Epidermal melanocyte (primary cell): ENCODE data around the gene IFI27L2.
A peak's percentile ranks its signal among the peaks of the same experiment; 100 is the strongest.

Source experiments
- DNase-seq: peaks from one replicate; pipeline ENCODE4 v3.0.0; 2011; ENCODE audit warnings: low spot score; ENCODE audit not compliant: insufficient read length

IFI27L2 gene

DNA sequence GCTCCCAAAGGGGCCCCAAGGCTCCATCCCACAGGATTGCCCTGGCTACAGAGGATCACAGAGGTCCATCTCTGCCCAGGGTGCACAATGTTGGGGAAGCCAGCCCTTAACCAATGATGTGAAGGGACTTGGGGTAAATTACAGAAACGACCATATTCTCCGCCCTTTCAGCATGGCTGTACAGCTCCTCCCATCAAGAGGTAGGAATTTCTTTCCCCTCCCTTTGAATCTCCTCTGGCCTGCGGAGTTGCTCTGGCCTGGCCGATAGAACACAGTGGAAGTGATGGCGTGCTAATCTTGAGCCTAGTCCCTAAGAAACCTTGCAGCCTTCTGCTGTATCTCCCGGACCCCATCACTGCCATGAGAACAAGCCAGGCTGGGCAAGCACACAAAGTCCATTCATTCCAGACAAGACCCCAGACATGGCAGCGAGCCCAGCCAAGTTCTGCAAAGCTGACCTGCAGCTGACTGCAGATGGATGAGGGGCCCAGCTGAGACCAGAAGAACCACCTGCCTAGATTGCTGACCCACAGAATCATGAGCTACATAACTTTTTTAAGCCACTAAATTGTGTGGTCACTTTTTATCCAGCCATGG, 25.8 kb downstream of the IFI27L2 start:
- DNase-seq: no peak

DNA sequence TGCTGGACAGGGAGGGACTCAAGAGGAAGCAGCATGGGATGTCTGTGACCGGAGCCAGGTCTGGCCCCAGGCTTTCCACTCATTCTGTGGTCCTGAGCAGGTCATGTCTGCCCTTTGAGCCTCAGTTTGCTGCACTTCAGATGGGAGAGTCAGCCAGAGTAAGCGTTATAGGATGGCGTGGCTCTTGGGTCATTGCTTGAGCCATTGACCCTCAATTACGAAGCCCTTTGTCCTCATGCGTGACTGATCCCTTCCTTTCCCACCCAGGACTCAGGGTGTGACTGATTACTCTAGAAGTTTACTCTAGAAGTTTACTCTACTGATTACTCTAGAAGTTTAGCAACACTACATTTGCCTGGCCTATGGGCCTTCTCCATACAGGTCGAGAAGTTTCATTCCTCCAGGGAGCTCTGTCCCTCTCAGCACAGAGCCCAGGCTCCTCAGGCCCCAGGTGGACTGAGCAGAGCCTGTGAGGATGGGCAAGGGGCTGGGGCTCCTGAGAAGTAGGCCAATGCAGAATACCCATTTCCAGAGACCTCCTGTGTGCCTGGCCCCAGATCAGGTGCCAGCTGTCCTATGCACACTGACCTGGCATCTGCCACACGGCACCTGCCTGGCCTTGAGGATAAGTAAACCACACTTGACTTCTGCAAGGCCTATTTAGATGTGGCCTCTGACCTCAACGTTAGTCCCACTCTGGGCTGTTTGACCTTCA, 26.5 kb downstream of the IFI27L2 start:
- DNase-seq: no peak

DNA sequence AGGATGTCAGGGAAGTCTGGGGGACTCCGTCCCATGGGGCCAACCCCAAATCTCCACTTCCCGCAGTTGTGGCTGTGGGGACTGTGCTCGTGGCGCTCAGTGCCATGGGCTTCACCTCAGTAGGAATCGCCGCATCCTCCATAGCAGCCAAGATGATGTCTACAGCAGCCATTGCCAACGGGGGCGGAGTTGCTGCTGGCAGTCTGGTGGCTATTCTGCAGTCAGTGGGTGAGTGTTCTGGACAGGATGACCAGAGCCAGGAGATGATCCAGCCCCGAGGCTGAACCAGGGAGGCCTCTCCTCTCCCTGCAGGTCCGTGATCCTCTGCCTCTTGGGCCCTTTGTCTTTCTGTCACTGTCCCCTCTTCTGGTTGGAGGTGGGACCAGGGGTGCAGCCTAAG, 27.7 kb downstream of the IFI27L2 start:
- DNase-seq: no peak

DNA sequence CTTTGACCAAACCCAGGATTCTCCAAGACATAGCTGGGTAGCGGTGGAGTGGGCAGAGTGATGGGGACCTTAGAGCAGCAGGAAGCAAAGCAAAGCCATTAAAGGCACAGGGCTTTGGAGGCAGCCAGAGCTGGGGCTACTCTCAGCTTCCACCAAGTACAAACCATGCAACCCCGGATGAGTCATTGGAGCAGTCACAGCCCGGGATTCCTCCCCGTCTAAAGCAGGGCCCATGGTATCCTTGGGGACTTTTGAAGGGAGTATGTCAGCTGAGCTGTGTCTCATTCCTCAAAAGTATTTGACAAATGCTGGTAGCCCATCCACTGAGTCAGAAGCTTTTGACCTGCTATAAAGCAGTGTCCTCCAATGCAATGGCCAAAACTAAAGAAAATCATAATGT, 28.6 kb downstream of the IFI27L2 start:
- no peak for DNase-seq

DNA sequence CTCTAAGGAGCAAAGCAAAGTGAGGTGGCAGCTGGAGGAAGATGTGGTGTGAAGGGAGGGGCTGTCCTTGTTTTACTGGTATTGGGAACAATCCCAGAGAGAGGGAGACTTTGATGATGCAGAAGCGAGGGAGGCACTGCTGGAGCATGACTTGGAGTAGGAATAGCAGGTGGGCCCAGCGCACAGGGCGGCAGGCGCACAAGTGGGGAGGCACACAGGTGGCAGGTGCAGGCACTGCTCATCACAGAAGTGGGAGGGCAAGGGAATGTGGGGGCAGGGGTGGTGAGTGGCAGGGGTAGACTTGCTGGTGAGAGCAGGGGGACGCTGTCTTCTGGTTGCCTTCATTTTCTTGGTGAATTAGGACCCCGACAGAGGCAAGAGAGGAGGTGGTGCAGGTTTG, 30.4 kb downstream of the IFI27L2 start:
- no peak for DNase-seq

DNA sequence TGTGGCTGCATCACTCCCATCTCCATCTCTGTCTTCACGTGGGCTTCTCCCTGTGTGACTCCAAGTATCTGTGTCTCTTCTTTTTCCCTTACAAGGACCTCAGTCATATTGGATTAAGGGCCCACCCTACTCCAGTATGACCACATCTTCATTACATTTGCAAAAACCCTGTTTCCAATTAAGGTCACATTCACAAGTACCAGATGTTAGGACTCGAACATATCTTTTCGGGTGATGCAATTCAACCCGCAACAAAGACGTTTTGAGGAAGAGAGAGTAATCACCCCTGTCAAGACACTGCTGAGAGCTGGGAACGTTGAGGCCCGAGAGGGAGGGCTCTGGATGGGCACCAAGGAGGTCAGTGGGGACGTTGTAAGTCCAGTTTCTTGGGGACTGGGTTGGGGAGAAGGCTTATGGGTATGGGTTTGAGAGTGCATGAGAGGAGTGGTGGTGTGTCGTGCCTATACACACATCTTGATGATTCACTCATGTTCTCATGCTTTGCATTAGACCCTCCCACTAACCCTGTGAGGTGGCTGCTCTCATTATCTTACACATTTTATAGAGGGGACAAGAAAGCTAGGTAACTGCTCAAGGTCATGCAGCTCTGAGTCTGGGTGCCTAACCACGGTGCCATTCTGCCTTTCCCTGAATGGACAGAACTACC, 30.9 kb downstream of the IFI27L2 start:
- no peak for DNase-seq

DNA sequence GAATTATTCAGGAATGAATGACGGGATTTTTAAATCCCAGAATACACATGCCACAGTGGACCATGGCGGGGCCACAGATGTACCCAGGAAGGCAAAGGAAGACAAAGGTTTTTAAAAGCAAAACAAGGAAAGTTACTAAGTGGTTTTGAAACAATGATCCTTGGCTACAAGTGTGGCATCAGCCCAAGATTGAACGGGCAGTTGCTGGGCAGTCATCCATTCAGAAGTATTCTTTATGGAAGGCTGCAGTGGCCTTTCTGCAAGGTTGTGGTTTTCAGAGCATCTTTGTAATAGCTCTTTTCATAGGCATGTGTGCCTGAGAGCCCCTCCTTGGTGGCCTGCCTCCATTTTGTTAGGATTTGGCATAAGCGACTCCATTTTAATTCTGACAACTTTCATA, 32.3 kb downstream of the IFI27L2 start:
- no peak for DNase-seq

DNA sequence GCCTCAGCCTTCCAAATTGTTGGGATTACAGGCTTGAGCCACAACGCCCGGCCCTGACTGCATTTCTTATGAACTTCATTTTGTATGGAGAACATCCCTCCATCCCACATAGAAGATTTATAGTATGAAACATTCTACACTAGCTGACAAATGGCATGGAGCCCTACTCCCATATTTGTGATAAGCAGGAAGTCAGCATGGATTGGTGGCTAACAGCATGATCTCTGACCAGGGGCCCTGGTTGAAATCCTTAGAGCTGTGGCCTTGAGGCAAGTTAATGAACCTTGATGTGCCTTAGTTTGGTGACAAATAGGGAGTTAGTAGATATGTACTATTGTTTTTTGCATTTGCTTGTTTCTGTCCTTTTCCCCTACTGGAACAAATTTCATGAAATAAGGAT, 36.0 kb downstream of the IFI27L2 start:
- DNase-seq: no peak

DNA sequence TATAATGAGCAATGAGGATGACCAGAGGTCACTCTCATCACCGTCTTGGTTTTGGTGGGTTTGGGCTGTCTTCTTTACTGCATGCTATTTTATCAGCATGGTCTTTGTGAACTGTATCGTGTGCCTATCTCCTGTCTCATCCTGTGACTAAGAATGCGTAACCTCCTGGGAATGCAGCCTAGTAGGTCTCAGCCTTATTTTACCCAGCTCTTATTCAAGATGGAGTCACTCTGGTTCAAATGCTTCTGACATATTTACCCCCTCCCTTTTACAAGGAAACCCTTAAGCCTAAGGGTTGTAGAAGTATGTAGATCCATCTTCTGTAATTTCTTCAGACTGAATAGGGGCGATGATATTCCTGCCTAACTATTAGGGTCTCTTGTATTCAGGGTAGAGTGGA, 39.9 kb downstream of the IFI27L2 start:
- no peak for DNase-seq

DNA sequence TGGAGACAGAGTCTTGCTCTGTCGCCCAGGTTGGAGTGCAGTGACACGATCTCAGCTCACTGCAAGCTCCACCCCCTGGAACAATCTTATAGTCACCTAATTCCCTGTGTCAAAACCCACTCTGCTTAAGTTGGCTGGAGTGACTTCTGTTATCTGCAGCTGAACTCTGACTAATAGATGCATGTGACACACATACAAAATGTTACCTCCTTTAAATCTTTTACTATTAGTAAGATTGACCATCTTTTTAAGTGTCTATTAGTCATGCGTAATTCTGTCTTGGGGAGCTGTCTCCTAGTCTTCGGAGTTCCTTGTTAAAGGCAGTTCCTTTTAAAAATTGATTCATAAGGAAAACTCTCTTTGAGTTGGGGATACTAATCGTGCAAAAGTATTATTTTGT, 40.9 kb downstream of the IFI27L2 start:
- no peak for DNase-seq

DNA sequence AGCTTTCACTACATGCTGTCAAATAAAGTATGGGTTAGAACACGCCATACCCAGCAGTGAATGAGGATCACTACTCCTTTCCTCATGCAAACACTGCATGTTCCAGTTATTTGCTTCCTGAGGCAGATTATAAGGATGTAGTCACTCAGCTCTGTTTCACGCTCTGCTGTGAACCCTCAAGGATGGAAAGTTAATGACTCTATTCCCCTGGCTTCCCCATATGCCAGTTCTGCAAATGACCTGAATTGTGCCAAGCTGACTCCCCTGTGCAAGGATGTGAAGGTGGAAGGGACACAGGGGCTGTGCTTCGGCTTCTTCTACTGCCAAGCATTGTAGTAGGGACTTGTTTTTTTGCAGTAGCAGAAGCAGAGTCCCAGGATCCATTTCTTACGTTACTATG, 41.5 kb downstream of the IFI27L2 start:
- no peak for DNase-seq

DNA sequence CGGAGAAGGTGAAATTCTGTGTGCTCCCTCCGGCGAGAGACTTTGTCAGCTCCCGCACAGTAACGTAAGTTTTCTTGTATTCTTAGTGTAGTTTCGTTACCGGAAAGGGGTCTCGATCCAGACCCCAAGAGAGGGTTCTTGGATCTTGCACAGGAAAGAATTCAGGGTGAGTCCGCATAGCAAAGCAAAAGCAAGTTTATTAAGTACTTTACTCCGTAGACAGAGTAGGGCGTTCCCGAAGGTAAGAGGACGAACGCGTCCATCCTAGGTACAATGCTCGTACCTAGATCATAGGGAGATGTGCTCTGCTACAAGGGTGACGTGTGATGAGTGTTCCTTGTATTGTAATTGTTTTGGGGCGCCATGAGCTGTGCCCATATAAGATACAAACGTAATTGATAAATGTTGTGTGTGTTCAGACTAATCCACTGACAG, 48.0 kb downstream of the IFI27L2 start:
- DNase-seq: no peak

DNA sequence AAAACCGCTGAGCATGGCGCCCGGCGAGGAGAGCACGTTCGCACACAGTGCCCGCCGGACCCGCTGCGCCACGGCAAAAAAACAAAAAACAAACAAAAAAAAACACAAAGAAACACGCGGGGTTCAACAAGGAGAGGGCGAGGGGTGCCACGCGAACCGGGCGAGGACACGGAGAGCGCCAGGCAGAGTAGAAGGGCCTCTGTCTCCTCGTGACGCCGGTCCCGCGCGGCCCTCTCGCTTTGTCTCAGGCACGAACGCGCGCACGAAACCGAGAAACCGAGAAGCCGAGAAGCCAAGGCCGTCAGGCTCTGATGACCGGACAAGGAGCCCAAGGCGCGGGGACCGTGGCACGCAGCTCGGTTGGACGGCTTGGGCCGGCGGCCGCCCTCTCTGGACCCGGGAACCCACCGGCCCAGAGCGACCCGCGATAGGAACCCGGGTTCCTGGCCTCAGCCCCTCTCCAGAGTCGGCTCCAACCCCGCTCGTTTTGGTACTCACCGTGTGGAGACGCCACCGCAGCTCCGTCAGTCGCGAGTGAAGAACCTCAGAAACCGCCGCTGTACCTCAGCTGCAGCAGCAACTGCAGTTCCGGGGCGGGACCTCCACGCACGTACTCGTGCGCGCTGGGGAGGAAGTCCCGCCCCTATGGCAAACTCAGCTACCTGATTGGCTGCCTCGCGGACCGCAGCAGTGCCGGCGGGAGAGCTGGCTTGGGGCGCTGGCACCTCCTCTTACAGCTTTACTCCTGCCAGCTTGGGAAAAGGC, 48.6 kb downstream of the IFI27L2 start, which contains the start of the genes DDX24 and IFI27L1:
DDX24 (minus strand) TSS at position 582 of the 765 bp plus-strand sequence. CDS start 1,460 bp downstream, outside the sequence.
IFI27L1 (plus strand) TSS at position 690 of the 765 bp plus-strand sequence. CDS start 15,628 bp downstream, outside the sequence.
- DNase-seq: peak; percentile 95

DNA sequence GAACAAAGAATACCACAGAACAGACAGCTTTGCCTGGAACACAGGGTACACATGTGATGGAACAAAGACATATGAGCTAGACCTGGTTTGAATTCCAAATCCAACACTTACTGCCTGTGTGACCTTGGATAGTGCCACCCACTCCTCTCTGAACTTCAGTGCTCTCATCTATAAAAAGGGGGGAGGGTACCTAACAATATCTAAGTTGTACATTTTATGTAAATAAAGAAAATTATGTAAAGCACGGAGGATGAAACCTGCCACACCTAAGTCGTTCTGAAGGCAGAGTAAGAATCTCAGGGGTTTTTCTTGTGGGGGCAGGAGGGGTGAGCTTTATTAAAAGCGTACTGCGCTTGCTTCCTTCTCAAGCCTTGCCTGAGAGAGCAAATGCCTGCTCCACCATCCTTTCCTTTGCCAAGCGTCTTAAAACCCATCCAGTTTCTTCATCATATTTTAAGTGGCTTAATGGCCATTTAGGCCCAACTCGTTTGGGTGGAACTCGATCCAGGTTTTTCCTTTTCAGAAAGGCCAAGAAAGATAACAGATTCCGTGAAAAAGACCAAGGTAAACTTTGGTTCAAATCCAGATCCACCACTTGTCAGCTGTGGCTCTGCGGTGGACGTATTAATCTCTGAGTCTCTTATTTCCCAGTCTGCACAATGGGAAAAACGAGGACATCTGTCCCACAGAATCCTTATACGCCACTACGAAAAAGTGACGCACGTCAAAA, 49.3 kb downstream of the IFI27L2 start:
- no peak for DNase-seq

DNA sequence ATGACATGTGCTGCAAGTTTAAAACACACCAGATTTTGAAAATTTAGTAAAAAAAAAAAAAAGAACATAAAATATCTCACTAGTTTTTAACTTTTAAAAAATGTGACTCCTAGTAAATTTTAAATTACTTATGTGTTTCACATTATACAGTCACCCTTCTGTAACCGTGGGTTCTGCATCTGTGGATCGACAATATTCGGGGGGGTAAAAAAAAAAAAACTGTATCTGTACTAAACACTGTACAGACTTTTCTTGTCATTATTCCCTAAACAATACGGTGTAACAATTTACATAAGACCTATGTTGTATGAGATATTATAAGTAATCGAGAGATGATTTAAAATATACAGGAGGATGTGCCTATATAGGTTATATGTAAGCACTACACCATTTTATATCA, 51.6 kb downstream of the IFI27L2 start:
- DNase-seq: no peak
